ENCODE results near the gene CDC14B.

CDC14B gene

DNA sequence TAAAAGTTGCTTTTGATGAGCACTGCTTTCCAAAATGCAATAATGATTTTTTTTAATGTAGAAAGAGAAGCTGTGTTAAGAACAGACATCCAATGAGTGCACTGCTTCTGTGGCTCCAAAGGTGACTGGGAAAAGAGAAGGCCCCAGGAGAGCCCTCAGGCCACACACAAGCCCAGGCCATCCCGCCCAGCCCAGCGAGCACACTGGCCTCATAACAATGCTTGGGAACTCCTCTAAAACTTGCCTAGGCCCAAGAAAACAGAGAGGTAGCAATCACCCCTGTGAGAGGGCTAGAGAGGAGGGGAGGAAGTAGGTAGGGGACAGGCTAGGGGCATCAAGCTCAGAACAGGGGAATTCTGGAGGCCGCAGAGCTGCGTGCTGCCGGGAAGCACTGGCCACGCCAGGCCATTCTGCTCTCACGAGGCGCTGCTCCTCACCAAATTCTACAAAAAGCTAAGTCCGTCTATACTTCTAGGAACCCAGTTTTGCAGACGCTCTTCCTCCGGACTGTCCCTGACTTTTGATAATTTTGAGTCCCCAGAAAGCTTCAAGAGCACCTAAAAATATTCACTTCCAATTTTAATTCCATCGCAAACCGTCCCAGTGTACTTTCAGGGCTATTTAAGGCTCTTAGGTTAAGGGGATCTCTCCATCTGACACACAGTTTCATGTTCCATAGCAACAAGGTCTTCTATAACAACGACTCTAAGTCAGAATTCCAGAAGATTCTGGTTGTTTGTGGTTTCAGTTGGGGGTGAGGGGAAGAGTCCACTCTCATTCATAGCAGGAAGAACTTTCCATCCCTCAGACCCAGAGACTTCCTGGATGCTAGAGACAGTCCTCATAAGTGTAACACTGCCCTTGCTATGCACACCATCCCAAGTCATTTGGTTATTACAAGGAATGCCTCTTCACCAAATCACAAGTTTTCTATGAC is 118.7 kb downstream of the CDC14B start:
- DNase-seq, result no peak

DNA sequence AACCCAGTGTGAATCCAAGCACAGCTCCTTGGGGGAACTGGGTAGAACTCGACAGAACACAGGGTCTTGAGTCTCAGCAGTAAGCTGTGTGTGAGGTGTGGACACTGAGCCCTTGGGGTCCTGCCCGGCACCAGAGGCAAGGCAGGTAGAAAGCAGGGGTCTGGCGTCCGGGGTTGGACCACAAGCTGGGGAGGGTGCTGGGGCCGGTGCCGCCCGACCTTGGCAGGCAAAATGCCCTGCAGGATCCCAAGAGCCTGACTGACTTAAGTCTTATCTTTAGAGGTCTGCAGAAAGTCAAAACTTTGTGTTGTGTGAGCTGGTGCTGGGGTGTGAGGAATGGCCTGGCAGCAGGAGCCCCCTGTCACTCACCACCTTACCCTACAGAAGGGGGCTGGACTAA is 120.4 kb downstream of the CDC14B start:
- DNase-seq, result no peak

DNA sequence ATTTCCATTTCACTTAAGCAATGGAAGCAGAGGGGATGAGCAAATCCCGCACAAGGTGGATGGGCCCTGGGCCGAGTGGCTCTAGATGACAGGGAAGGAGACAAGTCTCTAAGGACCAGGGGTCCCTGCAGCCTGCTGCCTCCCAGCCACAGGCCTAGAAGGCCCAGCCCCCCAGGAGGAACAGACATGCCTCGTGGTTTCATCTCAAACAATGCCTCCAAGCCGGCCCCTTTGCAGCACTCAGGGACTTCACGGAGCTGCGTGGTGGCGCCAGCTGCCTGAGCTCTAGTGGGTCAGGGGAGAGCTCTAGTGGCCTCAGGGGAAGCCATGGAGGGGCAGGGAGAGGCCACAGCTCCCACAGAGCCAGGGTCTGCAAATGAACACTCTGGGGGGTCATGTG is 120.8 kb downstream of the CDC14B start:
- no peak for DNase-seq

DNA sequence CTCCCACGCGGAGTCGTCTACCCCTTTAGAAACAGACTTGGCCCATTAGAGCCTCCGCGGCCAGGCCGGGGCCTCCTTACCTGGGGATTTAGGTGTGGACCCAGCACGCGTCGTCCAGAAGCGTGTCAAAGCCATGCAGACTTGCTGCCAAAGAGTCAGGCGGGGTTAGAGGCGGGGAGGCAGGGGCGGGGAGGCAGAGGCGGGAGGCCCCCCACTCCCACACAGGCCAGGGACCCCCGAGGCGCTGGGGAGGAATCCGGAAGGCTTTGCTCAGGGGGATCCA is 122.6 kb downstream of the CDC14B start:
- no peak for DNase-seq

DNA sequence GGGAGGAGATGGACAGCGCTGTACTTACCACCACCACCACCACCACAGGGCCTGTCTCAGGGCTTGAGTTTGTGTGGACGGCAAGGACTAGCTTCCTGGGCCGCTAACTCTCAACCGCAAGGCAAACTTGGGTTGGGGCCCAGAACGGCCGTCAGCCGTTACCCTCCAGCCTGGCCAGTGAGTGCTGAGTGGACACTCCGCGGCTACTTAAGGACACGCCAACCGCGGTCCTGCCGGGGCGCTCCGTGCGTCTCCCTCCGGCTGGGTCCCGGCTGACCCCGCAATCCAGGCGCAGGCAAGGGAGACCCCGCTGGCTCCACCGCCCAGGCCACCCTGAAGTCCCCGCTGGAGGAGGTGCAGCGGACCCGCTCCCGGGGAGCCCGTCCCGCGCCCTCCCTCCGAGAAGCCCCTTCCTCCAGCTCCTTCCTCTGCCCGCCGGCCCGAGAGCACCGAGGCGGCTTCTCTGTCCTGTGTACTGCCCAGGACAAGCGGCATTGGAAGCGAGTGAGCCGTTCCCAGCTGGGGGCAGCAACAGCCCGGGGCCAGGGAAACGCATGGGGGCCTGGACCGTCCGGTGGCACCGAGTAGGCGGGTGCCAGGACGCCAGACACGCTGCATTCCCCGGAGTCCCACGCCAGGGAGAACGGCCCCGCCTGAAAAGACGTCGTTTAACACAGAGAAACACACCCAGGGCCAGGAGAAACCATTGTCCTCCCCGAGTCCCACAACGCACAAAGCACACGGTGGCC is 123.1 kb downstream of the CDC14B start:
- no peak for DNase-seq

DNA sequence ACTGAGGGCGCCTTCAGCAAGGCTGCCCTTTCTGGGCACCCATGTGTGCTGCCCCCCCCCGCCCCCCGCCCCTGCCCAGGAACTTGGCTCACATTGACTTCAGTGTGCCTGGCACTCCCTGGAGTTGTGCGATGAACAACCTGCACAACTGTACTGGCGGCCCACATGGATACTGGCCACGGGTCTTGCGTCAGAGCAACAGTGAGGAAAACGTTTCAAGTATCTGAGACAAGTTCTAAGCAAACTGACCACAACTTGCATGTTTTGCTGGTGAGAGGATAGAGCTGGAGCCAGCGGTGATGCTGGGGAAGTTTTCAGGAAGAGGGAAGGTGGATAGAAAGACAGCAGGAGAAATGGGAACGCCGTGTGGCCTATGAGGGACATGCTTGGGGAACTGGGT is 124.3 kb downstream of the CDC14B start:
- no peak for DNase-seq

DNA sequence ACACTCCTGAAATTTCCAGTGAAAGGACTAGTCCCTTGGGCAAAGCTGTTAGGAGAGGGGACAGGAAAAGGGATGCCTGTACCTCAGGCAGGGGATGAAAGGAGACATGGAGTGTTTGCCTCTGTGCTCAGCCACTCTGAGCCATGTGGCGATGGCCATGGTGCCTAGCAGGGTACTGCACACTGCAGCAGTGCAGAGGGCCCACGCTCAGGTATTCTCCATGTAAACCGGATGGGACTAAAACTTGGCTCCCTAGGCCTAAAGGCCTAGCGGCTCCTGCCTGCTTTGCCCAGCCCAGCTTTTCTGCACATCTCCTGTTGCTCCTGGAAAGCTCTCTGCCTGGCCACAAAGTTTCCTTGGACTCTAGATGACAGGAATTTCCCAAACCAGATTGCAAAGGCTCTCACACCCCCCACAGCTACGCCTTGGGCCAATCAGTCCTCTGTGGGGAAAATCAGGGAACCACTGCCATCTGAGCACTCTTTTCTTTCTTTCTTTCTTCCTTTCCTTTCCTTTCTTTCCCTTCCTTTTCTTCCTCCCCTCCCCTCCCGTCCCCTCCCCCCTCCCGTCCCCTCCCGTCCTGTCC is 125.3 kb downstream of the CDC14B start:
- DNase-seq, result no peak

DNA sequence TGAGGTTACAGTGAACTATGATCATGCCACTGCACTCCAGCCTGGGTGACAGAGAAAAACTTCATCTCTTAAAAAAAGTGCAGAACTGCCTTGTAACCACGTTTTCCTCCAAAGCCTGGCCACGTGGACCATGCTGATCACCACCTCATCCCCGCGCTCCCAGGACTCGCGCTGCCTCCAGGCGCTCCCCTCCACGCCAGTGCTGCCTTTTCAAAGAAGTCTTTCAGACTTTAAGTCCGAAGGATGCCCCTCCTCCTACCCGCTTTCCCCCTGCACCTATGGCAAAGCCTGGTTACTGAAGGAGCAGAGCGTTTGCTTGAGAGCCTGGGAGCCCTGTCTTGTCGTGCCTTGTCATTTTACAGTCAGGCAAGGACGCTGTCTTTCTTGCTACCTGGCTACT is 125.9 kb downstream of the CDC14B start:
- no peak for DNase-seq

DNA sequence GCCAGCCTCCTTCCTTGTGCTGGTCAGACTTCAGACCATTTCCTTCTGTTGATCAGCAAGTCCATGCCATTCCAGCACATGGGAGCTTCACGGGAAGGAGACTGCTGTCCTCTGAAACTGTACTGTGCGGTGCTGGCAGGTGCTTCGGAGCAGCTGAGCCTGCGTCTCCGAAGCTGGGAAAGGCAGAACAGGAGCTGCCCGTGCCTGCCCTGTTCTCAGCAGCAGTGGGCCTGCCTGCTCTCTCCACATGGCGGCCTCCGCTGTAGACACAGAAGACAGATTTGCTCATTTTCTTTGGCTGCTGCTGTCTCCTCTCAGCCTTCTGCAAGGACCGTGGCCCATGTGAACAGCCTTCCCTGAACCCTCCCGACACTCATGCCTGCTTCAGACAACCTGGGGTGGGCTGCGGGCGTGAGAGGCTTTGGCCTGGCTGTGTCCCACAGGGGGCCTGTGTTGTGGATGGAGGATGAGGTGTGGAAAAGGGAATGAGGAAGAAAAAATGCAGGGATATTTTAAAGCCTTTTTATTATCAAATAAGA is 126.6 kb downstream of the CDC14B start:
- no peak for DNase-seq

DNA sequence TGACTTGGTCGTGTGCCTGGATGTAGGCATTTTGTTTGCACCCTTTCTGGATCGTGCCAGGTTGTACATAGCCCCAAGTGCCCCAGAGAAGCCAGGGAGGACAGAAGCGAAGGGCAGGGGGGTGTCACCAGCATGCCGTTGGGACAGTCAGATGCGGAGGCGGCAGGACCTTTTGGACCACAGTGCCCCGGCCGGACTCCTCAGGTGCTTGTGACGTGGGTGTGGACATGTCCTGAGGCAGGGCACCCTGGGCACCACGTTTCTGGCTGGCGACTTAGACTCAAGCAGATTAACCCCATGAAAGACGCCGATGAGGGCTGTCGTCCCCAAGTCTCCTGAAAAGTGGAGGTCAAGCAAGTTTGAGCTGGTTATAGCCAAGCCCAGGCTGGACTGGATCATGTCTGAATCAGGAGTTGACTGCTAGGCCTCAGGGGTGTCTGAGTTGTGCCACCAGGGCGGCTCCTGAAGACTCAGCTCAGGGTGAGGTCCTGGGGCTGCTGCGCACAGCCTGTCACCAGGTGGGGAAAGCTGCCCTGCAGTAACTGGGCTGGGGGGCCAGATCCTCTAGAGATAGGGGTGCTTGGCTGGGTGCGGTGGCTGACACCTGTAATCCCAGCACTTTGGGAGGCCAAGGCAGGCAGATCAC is 127.6 kb downstream of the CDC14B start:
- DNase-seq, result no peak

DNA sequence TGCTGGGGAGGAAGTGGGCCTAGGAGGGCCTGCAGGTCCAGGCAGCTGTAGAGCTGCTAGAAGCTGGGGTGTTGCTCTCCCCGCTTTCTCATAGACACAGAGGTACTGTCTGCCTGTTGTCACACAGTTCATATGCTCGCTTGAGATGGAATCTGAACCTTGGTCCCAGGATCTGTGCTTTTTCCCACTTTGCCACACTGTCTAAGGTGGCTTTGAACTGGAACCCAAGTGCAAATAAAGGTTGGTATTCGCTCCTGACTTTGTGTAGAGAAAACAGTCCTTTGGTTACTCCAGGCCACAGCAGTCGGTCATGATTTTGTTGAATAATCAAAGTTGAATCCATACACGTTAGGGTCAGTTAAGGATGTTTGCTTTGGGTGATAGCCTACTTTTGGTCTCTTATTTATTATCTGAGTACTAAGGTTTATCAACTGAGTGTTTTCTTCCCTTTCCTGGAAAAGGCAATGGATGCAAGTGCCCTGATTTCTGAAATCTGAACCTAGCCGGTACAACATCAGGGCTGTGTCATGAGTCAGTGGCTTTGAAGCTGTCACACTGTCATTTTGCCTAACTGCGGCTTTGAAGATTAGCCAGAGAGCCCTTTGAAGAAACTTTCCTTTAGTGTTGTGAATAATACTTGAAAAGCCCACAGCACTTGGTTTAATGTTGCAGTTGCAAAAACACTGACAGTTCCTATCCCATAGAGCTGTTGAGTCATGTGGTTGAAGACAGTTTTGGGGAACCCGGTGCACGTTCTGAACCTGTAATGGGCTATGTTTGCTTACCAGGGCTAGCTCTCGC is 128.4 kb downstream of the CDC14B start:
- DNase-seq, result peak; percentile 25

DNA sequence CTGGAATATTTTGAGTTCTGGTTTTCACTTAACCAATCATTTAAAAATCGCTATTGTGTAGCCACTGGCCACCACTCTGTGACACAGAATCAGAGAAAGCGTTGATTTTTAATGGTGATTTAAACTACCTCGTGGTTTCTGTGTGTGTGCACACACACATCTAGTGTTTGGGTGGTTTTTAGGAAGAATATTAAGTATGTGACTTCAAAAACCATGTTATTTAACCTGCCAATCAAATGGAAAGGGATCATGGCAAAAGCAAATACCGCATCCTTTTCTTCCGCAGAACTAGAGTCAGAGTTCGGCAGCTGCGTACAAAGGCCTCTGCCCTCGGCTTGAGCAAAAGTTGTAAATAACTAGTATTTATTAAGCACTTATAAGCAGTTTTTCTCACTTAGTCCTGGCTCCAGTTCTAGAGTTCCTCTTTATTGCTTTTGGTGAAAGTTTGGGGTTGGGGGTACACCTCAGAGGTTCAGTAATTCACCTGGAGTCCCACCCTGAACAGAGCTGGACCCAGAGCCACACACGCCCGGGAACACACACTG is 129.0 kb downstream of the CDC14B start:
- DNase-seq, result no peak

DNA sequence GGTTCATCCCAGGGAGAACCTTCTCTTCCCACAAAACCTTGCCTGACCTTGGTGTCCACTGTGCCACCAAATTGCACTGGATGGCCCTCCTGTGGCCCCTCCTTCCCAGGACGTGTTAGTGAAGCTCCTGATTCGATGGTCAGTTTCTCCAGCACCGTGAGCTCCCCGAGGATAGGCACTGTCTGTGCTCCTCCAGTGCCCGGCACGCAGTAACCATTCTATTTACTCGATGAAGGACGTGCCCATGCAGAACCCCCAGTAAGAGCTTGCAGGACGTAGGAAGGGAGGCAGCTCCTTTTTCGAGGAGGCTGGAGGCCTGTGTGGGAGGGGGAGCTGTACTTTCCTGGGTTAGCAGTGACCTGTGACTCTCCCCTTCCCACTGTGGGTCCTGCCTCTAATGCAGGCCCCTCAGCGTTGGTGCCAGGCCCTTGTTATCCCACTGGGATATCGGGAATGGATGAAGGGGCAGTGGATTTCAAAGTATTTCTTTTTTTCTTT is 130.1 kb downstream of the CDC14B start:
- DNase-seq, result no peak

DNA sequence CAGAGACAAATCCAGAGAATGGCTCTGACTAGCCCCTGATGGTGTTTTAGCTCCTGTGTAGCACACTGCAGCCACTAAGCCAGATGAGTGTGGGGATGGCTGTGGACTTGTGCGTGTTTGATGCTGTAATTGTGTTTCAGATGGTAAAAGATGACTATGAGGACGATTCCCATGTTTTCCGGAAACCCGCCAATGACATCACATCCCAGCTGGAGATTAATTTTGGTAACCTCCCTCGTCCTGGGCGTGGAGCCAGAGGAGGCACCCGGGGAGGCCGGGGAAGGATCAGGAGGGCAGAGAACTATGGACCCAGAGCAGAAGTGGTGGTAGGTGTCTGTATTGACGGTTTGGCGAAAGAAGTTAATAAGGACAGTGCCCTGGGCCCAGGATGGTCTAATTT is 131.7 kb downstream of the CDC14B start:
- DNase-seq, result no peak

DNA sequence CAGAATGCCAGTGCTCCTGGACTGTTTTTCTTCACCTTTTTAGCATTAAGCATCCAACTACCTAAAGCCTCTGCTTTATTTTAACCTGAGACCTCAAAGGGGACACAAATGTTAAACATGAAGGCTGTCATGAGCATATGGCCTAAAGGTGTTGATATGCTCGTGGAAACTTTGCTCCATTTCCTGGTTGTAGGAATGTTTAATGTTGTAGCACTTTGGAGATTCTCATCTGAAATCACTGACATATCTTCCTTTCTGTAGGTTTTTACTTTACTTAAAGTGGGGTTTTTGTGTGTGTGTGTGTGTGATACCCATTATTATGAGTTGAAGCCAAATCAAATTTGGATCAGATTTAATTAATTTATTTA is 132.6 kb downstream of the CDC14B start:
- no peak for DNase-seq

DNA sequence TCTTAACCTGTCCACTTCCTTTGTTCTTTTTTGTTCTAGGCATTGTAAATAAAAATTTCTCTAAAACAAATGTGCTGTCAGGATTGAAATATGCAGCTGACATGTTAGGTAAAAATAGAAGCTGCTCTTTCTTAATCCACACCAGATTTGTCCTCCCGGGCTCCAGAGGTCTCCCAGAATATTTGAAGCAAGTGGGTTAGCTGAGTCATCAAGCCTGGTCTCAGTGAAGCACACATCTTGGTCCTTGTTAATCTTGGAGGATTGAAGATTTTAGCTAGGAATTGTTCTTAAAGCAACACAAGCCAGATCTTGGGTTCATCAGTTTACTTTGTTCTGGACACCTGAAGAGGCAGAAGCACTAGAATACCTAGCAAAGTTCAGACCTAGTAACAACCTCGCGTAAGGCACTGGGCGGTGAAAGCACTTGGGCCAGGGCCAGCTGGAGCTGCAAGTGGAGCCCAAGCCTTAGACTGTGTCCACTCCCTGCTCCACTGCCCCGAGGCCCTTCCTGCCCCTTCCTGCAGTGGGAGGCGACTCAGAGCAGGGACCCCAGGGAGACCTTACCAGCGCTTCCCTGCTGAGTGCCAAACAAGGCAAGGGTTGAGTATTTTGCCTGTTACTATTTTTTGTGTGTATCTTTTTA is 133.1 kb downstream of the CDC14B start:
- no peak for DNase-seq

DNA sequence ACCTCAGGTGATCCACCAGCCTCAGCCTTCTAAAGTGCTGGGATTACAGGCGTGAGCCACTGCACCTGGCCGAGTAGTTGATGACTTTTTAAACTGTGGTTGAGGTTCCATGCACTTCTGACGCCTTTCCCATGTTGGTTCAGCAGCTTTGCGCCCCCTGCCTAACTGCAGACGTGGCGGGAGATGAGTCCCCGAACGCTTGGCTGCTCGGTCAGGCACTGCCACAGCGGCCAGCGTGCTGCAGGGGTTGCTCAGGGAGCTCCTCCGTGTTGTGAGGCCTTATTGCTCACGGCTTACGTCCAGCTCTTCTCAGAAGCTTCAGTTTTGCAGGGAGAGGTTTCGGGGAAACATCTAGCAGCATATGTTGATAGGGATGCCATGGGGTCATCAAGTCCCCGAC is 134.4 kb downstream of the CDC14B start:
- no peak for DNase-seq

DNA sequence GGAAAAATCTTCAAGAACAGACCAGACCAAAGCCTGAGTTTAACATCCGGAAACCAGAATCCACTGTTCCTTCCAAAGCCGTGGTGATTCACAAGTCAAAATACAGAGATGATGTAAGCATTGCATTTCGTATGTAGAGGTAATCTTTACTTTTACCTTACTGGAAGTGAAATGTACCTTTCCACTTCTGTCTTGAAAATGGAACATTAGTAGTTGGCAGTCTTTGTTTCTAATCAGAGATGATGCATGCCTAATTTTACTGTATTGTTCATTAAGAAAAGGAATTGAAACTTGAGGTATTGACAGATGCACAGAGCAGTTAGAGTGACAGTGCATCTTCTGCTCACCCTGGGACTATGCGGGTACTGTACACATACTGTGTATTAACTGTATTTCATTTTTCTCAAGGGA is 135.1 kb downstream of the CDC14B start:
- DNase-seq, result peak; percentile 21

DNA sequence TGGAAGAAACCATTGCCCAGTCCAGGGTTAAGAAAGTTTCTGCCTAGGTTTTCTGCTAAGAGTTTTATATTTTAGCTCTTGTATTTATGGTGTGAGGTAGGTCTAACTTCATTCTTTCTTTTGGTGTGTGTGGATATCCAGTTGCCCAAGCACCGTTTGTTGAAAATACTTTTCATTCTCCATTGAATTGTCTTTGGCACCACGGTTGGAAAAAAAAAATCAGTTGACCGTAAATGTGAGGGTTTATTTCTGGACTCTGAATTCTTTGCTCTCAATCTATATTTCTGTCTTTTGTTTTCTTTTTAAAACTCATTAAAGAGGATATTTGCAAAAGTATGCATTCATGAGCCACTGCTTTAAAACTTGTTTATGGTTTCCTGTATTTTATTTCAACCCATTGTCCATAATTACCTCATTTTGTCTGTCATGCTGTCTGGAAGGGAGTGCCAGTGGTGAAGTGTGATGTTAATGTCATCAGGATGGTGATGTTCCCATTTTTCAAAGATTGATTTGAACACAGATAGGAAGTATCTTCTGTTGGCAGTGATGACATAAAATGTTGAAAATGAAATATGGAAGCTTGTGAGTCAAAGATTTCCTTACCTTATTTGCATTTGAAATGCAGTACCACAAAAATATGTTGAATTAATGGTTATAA is 135.8 kb downstream of the CDC14B start:
- DNase-seq, result no peak

DNA sequence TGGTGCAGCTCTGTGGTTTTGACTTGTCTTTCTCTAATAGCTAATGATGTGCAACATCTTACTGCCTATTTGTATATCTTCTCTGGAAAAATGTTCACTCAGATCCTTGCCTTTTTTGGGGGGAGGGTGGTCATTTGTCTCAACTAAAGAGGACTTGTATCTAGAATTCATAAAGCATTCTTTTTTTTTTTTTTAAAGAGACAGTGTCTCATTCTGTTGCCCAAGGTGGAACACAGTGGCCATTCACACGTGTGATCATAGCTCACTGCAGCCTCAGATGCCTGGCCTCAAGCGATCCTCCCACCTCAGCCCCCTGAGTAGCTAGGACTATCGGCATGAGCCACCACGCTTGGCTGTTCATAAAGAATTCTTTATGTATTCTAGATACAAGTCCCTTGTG is 136.4 kb downstream of the CDC14B start:
- DNase-seq, result no peak

DNA sequence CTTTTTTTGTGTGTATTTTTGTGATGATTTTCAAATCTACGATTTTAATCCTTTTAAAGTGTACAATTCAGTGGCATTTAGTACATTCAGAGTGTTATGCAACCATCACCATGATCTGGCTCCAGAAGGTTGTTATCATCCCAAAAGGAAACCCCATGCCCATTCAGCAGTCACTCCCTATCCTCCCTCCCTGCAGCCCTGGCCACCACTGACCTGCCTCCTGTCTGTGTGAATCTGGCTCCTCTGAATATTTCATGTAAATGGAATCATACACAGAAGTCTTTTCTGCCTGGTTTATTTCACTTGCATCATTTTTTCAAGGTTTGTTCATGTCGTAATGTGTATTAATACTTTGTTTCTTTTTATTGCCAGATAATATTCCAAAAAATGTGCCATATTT is 137.2 kb downstream of the CDC14B start:
- DNase-seq, result no peak
